ENCODE measurements around the gene DYSF. TPM values are rescaled to one million over a fixed set of nuclear protein-coding genes. Genes with fewer than 3 reads are reported as not detected.

Gene DYSF
- total RNA-seq, 4 donors from 2014 or later = 2.8 to 14.9 (median 4.0) TPM

DNA sequence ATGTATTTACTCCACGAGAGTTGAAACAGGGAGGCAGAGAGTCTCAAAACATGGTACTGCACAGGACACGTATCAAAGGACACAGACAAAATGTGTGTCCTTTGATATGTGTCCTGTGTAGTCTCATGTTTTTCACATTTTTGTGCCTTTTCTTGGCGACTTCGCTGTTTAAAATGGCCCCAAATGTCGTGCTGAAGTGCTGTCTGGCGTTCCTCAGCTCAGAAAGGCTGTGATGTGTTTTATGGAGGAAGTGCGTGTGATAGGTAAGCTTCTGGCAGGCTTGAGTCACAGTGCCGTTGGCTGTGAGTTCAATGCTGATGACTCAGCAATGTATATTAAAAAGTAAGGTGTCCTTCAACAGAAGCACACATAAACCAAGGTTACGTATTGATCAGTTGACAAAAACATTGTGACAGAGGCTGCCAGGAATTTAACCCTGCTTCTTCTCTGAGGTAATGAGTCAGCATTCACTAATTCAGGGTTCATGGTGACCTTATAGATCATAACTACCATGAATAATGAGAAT is 78.2 kb downstream of the DYSF start:
- H3K9me3 ChIP-seq = no peaks in the 10 kb centered on the region
- H3K4me3 ChIP-seq = no peak overlapping the region
- H3K27me3 ChIP-seq = no peaks in the 10 kb centered on the region
- DNase-seq = peak in 1 of 3 donors; percentile 38
- no peak for TF ChIP-seq POLR2A (IDR thresholded peaks at IDR 0.05)
- TF ChIP-seq, protein P1, sequence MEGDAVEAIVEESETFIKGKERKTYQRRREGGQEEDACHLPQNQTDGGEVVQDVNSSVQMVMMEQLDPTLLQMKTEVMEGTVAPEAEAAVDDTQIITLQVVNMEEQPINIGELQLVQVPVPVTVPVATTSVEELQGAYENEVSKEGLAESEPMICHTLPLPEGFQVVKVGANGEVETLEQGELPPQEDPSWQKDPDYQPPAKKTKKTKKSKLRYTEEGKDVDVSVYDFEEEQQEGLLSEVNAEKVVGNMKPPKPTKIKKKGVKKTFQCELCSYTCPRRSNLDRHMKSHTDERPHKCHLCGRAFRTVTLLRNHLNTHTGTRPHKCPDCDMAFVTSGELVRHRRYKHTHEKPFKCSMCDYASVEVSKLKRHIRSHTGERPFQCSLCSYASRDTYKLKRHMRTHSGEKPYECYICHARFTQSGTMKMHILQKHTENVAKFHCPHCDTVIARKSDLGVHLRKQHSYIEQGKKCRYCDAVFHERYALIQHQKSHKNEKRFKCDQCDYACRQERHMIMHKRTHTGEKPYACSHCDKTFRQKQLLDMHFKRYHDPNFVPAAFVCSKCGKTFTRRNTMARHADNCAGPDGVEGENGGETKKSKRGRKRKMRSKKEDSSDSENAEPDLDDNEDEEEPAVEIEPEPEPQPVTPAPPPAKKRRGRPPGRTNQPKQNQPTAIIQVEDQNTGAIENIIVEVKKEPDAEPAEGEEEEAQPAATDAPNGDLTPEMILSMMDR (IDR thresholded peaks at IDR 0.05) = no peak
- no peak overlapping the region for H3K27ac ChIP-seq
- H3K4me1 ChIP-seq = no peaks in the 10 kb centered on the region
- no peaks in the 10 kb centered on the region for H3K36me3 ChIP-seq

DNA sequence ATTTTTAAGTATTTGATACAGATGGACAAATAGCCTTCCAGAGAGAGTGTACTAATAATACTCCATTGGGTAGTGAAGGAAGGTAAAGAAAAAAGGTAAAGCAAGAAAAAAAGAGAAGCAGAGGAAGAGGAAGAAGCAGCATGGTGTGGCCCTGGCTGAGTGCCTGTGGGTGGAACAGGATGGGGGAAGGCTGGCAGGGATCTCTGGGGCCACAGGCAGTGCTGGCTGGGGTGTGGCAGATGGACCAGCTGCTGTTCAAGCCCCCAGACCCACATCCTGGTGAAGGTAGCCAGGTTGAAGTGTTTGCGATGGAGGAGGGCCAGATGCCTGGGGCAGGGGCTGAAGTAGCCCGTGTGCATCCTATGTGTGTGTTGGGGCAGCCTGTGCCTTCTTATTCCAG is 79.0 kb downstream of the DYSF start:
- H3K4me1 ChIP-seq = no peaks in the 10 kb centered on the region
- no peak overlapping the region for H3K4me3 ChIP-seq
- no peak overlapping the region for H3K27ac ChIP-seq
- no peak for DNase-seq
- TF ChIP-seq POLR2A (IDR thresholded peaks at IDR 0.05) = no peak
- TF ChIP-seq, protein P1 (IDR thresholded peaks at IDR 0.05) = no peak
- no peaks in the 10 kb centered on the region for H3K9me3 ChIP-seq
- H3K27me3 ChIP-seq = no peaks in the 10 kb centered on the region
- no peaks in the 10 kb centered on the region for H3K36me3 ChIP-seq

DNA sequence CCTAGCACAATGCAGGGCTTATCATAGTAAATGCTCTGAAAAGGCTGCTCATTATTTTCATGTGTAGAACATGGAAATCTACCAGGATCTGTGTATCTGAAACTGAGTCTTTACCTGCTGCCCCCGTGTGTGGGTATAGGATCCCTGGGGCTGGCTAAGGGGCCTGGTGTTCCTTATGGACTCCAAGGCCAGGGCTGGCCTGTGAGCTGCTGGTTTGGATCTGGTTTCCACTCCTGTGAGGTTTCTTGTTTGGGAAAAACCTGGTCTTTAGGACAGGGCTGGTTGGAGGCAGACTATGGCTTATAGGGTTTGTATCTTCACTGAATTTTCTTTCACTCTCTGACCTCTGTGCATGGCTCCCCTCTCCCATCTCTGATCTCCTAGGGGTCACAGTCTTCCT is 80.8 kb downstream of the DYSF start:
- no peaks in the 10 kb centered on the region for H3K36me3 ChIP-seq
- no peak overlapping the region for H3K27ac ChIP-seq
- H3K4me1 ChIP-seq = no peaks in the 10 kb centered on the region
- H3K9me3 ChIP-seq = no peaks in the 10 kb centered on the region
- H3K27me3 ChIP-seq = no peaks in the 10 kb centered on the region
- no peak for DNase-seq
- H3K4me3 ChIP-seq = no peak overlapping the region
- TF ChIP-seq, protein P1 (IDR thresholded peaks at IDR 0.05) = no peak
- no peak for TF ChIP-seq POLR2A (IDR thresholded peaks at IDR 0.05)

DNA sequence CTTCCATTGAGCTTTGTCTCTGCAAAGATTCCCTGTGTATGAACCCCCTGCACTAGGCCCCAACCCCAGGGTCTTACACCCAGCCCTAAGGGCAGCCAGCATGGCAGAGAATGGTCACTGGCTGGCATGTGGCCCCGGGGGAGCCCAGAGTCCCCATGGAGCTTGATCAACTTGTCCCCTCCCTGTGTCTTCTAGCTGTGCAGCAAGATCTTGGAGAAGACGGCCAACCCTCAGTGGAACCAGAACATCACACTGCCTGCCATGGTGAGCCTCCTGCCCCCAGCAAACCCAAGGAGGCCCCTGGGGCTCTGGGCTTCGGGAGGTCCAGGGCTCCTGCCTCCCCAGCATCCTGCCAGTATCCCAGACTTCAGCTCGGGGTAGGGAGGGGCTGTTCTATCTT is 81.5 kb downstream of the DYSF start:
- Histone ChIP-seq H3K4me1 (no peaks in the 10 kb centered on the region), H3K4me3 (no peak overlapping the region), H3K27ac (no peak overlapping the region), H3K27me3 (no peaks in the 10 kb centered on the region), H3K9me3 (no peaks in the 10 kb centered on the region), H3K36me3 (no peaks in the 10 kb centered on the region)
- TF ChIP-seq POLR2A (IDR thresholded peaks at IDR 0.05) = no peak
- TF ChIP-seq, protein P1 (IDR thresholded peaks at IDR 0.05) = no peak
- no peak for DNase-seq

DNA sequence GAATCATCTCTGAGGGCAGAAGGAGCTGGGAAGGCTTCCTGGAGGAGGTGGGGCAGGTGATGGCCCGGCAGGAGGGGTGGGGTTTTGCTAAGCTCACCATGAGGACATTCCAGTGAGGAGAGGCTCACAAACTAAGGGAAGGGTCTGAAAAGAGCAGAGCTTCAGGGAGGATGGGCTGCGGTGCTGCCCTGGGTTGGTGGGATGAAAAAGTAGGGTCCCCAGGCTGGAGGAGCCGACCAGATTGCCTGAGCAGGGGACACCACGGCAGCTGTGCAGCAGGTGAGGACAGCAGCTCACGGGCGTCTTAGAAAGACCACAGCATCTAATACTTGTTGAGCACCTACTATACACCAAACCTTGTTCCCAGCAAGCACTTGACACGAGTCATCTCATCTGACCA is 82.2 kb downstream of the DYSF start:
- H3K4me3 ChIP-seq = no peak overlapping the region
- DNase-seq = no peak
- no peak overlapping the region for H3K27ac ChIP-seq
- H3K9me3 ChIP-seq = no peaks in the 10 kb centered on the region
- no peaks in the 10 kb centered on the region for H3K36me3 ChIP-seq
- H3K27me3 ChIP-seq = no peaks in the 10 kb centered on the region
- no peaks in the 10 kb centered on the region for H3K4me1 ChIP-seq
- no peak for TF ChIP-seq POLR2A (IDR thresholded peaks at IDR 0.05)
- TF ChIP-seq, protein P1 (IDR thresholded peaks at IDR 0.05) = no peak

DNA sequence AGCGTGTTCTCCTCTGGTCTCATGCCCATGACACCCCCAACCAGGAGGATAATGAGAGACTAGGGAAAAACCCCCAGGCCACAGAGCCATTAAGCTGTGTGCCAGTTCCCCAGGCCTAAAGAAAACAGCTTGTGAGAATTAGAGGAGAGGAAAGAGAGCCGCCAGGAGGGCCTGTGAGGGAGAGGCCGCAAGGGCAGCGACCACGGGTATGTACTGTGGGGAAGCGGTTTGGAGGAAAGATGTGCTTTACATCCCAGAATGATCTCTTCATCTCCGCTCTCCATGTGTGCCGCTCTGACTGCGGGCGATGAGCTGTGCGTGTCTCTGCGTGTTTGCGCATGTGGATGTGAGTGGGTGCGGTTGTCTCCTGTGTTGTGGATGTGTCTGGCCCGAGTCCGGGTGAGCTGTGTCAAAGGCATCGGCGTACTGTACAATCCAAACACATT is 82.9 kb downstream of the DYSF start:
- Histone ChIP-seq H3K4me1 (no peaks in the 10 kb centered on the region), H3K4me3 (no peak overlapping the region), H3K36me3 (no peaks in the 10 kb centered on the region), H3K27ac (no peak overlapping the region), H3K9me3 (no peaks in the 10 kb centered on the region), H3K27me3 (no peaks in the 10 kb centered on the region)
- TF ChIP-seq POLR2A (IDR thresholded peaks at IDR 0.05) = no peak
- TF ChIP-seq, protein P1 (IDR thresholded peaks at IDR 0.05) = no peak
- DNase-seq = no peak

All from Peyer's patch (tissue), 4 donors.